Astrocyte of the hippocampus (primary cell): ENCODE results near the gene PRKD2.

Experiments used
- DNase-seq: peaks from one replicate; pipeline ENCODE4 v3.0.0; 2011; ENCODE audit warnings: low read depth, low spot score

Gene PRKD2

DNA sequence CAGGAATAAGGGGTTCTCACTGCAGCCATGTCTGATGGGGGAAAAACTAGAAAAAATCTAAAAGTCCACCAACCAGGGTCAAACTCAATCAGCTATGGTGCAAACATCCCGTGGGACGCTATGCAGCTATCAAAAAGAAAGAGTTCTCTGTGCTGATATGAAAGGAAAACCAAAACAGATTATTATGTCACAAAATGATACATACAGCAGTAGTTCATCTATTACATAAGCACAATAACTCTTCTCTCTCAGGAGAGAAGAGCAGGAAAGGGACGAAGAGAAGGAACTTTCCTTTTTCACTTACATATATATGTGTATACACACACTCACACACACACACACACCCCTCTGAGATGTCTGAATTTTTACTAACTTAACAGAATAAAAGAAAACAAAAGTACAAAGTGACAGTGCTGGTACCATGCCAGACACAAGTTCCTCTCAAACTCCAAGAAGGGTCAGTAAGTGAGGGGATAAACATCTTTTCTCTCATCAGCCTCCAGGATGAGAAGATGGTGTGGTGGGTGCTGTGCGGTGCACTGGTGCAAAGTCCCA, 26.1 kb upstream of the PRKD2 start:
- DNase-seq, result no peak

DNA sequence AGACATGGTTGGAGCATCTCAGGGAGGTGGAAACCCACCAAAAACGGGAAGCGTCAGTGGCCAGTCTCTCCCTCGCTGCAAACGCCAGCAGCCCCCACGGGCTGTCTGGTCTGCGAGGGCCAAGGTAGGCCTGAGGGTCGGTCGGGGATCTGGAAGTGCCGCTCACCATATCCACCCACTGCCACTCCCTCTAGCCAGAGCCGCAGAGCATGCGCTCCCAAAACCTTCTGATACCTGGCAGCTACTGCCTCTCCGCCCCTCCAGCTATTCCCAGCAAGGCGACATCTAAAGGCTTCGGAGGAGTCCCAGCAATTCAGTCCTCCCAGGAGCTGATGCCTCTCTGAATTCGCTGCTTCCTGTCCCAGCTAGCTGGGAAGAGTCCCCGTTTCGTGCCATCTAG, 24.5 kb upstream of the PRKD2 start:
- DNase-seq, result no peak

GRCh38 chr19:46739290-46739771, 22.4 kb upstream of the PRKD2 start:
- DNase-seq, result no peak

DNA sequence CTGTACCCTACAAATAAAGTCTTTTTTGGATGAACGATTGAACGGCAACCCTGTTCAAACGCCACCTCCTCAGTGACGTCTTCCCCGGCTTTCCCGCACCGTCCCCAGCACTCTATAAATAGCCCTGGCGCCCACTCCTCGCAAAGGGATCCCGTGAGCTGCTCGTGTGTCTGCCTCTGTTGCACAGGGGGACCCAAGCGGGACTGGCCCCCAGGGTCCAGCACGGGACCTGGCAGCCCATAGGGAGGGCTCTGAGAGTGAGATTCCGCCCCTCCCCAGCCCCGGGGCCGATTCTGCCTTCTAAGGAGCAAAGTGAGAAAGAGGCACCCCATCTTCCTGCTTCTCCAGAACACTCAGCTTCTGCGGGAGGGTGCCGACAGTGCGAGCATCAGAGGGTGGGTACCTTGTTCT, 20.9 kb upstream of the PRKD2 start:
- no peak for DNase-seq

- DNase-seq, result no peak
These were observed 20.4 kb upstream of the PRKD2 start for GRCh38 chr19:46737298-46737654.

- no peak for DNase-seq
These were observed 19.8 kb upstream of the PRKD2 start for GRCh38 chr19:46736531-46737297.

DNA sequence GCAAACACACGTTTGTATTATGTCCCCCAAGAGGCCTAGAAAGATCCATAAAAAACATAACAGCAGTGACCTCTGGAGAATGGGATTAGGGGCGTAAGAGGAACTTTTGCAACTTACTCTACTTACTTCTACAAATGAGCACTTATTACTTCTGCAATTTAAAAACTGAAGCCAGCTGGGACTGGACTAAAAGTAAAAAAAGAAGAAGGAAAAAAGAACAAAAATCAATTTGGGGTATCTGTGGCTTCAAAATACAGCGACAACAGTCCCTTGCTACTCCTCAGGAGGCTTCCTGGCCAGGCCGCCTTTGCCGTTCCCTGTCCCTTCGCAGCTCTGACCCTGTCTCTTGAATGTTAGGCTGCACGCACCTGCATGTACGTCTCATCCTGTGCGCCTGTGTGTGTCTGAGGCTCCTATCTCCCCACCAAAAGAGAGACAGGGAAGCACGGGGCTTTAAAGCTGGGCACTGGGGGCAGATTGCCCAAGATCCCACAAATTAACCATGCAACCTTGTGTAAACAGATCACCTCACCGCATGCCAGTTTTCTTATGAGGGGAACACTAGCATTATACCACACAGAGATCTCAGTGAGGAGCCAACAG, 16.9 kb upstream of the PRKD2 start:
- no peak for DNase-seq

- peak; percentile 55 for DNase-seq
These were observed 16.2 kb upstream of the PRKD2 start for GRCh38 chr19:46732966-46733689.

DNA sequence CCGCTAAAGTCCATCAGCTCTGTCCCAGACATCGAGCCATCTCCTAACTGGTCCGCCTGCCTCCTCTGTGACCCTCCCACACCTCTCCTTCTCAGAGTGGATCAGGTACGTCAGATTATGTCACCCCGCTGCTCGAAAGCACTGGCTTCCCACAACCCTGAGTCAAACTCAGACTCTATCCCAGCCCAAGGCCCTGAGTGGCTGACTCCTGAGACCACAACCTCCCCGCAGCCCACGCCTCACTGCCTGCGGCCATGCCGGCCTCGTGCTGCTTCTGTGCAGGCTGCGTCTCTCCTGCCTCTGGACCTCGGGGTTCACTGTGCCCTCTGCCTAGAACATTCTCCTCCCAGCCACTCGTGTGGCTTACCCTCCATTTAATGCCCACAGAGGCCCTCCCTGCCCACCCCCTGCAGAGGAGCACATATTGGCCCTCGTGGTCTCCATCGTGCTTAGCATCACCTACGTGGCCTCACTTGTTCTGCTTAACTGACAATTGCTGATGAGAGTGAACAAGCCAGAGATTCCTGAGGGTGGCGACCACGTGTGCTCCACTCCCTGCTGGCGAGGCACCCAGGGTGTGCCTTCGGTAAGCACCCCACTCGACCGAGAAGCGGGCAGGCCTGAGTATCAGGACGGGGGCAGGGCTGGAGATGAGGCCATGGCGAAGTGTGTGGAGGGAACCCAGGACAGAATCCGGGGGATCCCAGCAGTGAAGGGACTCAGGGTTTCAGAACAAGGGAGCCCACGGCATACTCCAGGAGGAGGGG, 15.4 kb upstream of the PRKD2 start:
- DNase-seq, result peak; percentile 73

- peak; percentile 27 for DNase-seq
These were observed 14.7 kb upstream of the PRKD2 start for GRCh38 chr19:46731584-46731983.

GRCh38 chr19:46731007-46731501, 14.1 kb upstream of the PRKD2 start:
- peak; percentile 96 for DNase-seq

- DNase-seq, result no peak
These were observed 13.7 kb upstream of the PRKD2 start for GRCh38 chr19:46730595-46730994.

DNA sequence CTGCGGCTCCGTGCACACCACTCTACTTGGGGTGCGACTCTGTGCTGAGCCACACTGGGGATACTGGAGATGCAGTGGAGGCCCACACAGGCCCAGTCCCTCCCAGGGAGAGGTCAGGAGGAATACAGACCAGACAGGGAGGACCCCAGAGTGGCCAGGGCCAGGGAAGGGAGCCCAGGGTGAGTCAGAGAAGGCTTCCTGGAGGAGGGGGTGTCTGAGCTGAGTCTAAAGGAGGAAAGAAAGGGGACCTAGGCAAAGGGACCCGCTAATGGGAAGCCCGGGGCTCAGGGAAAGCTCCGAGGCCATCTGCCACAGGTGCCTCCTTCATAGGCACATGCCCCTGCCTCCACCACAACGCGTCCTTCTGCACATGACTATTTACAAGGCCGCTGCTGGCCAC, 13.3 kb upstream of the PRKD2 start:
- DNase-seq, result no peak

GRCh38 chr19:46729696-46730095, 12.8 kb upstream of the PRKD2 start:
- no peak for DNase-seq

DNA sequence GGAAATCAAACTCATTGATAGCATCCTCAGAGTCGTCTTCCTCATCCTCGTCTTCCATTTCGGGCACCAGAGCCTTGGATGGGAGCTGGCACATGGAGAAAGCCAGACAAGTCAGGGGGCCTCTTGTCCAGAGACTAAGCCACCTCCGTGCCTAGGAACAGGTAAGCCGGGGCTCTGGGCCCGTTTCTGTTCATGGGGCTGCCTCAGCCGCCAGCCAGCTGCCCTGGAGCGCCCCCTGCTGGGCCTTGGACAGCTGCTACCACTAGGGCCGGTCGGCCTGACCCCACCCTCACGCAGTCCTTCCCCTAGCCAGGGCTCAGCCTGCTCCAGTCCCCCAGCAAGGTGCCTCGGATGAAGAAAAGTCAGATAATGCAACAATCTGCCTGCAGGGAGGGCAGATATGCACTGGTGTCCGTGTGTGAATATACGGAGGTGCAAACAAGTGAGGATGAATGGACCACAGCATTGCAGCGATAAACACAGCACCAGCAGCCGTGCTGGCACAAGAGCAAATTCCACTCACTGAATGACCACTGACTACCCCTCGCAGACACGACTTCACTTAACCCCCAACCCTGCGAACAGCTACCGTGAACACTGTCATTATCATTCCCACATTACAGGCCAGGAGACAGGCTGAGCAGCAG, 11.9 kb upstream of the PRKD2 start:
- DNase-seq, result peak; percentile 82

DNA sequence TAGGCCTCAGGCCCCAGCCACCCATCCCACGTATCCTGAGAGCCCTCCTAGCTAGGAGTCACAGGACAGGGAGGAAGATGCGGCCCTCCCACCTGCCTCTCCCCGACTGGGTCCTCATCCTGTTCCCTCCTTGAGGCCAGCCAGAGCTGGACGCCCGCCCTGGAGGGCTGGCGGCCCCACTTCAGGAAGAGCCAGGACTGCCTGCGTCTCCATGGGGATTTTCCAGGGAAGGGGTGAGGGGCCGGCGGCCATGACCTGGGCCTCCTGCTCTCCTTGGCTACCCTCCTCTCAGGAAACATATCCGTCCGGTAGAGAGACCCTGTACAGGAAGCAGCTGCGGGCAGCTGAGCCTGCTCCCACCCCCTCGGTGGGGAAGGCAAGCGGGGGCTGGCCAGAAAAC, 11.3 kb upstream of the PRKD2 start:
- no peak for DNase-seq

- DNase-seq, result no peak
These were observed 10.8 kb upstream of the PRKD2 start for GRCh38 chr19:46727757-46728156.

- DNase-seq, result no peak
These were observed 10.1 kb upstream of the PRKD2 start for GRCh38 chr19:46726971-46727501.

DNA sequence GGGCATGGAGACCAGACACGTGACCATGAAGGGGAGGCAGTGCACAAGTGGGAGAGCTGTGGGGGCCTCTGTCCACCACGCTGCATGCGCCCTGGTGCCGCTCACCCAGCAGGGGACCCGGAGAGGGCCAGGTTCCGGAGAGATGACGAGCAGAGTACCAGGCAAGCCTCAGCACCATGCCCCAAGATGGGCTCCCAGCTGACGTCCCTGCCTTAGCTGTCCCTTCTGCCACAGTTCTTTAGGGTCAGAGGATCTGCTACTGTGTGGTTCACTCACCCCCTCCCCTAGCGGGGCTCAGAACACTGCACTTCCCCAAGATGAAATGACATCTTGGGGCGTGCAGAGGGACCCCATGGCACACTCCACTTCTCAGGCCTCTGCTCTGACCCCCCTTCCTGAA, 9.6 kb upstream of the PRKD2 start:
- DNase-seq, result no peak

DNA sequence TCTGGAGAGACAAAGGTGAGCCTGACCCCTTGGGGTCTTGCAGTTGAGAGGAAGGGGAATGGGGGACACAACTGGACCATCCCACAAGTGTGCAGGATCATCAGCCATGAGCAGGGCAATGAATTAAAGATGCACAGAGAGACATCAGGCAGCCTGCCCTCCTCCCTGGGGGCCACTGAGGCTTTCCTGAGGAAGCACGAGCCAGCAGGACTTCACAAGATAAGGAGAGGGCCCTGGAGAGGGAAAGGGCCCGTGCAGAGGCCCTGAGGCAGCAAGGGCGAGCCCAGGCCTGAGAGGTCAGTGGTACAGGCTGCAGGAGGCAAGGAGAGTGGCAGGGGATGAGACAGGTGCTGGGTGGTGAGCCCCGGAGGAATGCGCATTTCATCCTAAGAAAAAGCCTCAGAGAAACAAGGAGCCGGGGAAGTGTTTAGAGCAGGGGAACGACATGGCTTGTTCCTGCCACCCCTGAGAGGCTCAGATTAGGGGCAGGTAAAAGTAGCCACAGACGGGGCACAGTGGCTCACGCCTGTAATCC, 9.0 kb upstream of the PRKD2 start:
- DNase-seq, result no peak
